ENCODE data around the gene AOPEP. TPM values are rescaled to one million over a fixed set of nuclear protein-coding genes. Genes with fewer than 3 reads are reported as not detected.
A peak's percentile ranks its signal among the peaks of the same experiment; 100 is the strongest.

The AOPEP gene
- total RNA-seq, 1 donor from 2014 or later: 22.1 TPM

GRCh38 chr9:94864862-94865509 is 138.5 kb downstream of the AOPEP start:
- peak overlapping the region; percentile 34 for H3K27ac Mint-ChIP-seq (ENCODE audit: unreplicated experiment)
- no peak overlapping the region for H3K4me3 Mint-ChIP-seq (ENCODE audit: unreplicated experiment)
- TF ChIP-seq CTCF (IDR thresholded peaks at IDR 0.05; ENCODE audit: unreplicated experiment): no peak
- H3K27me3 Mint-ChIP-seq (ENCODE audit: unreplicated experiment): peaks cover 1% of the 10 kb centered on the region
- no peaks in the 10 kb centered on the region for H3K9me3 Mint-ChIP-seq (ENCODE audit: unreplicated experiment)
- peaks cover 24% of the 10 kb centered on the region for H3K4me1 Mint-ChIP-seq (ENCODE audit: unreplicated experiment)
- H3K36me3 Mint-ChIP-seq (ENCODE audit: low read depth, unreplicated experiment): peaks cover under 1% of the 10 kb centered on the region
- no peak for DNase-seq (ENCODE audit: low spot score)

- DNase-seq (ENCODE audit: low spot score): no peak
- Mint-ChIP-seq H3K9me3 (ENCODE audit: unreplicated experiment) (no peaks in the 10 kb centered on the region), H3K27me3 (ENCODE audit: unreplicated experiment) (peaks cover 1% of the 10 kb centered on the region), H3K27ac (ENCODE audit: unreplicated experiment) (no peak overlapping the region), H3K4me3 (ENCODE audit: unreplicated experiment) (no peak overlapping the region), H3K36me3 (ENCODE audit: low read depth, unreplicated experiment) (no peaks in the 10 kb centered on the region), H3K4me1 (ENCODE audit: unreplicated experiment) (peaks cover 24% of the 10 kb centered on the region)
- TF ChIP-seq CTCF (IDR thresholded peaks at IDR 0.05; ENCODE audit: unreplicated experiment): no peak
Observed at GRCh38 chr9:94865582-94866452, 139.3 kb downstream of the AOPEP start.

GRCh38 chr9:94866770-94867169 is 140.3 kb downstream of the AOPEP start:
- Mint-ChIP-seq H3K4me1 (ENCODE audit: unreplicated experiment) (peaks cover 24% of the 10 kb centered on the region), H3K36me3 (ENCODE audit: low read depth, unreplicated experiment) (no peaks in the 10 kb centered on the region), H3K4me3 (ENCODE audit: unreplicated experiment) (no peak overlapping the region), H3K27ac (ENCODE audit: unreplicated experiment) (no peak overlapping the region), H3K9me3 (ENCODE audit: unreplicated experiment) (no peaks in the 10 kb centered on the region), H3K27me3 (ENCODE audit: unreplicated experiment) (peaks cover 1% of the 10 kb centered on the region)
- TF ChIP-seq CTCF (IDR thresholded peaks at IDR 0.05; ENCODE audit: unreplicated experiment): no peak
- DNase-seq (ENCODE audit: low spot score): no peak

- Mint-ChIP-seq H3K27me3 (ENCODE audit: unreplicated experiment) (no peaks in the 10 kb centered on the region), H3K4me1 (ENCODE audit: unreplicated experiment) (peaks cover 24% of the 10 kb centered on the region), H3K9me3 (ENCODE audit: unreplicated experiment) (no peaks in the 10 kb centered on the region), H3K36me3 (ENCODE audit: low read depth, unreplicated experiment) (no peaks in the 10 kb centered on the region), H3K27ac (ENCODE audit: unreplicated experiment) (no peak overlapping the region), H3K4me3 (ENCODE audit: unreplicated experiment) (no peak overlapping the region)
- no peak for TF ChIP-seq CTCF (IDR thresholded peaks at IDR 0.05; ENCODE audit: unreplicated experiment)
- no peak for DNase-seq (ENCODE audit: low spot score)
Observed at GRCh38 chr9:94867281-94867841, 140.9 kb downstream of the AOPEP start.
